G401.6 (cell line): Measurements from ENCODE around the gene CDH23.

Experiments used
- FAIRE-seq: peaks from 2 replicates; lab custom pipeline; 2012; peaks lifted over from hg19 to GRCh38; lab: Jason Lieb, UNC

CDH23 gene

DNA sequence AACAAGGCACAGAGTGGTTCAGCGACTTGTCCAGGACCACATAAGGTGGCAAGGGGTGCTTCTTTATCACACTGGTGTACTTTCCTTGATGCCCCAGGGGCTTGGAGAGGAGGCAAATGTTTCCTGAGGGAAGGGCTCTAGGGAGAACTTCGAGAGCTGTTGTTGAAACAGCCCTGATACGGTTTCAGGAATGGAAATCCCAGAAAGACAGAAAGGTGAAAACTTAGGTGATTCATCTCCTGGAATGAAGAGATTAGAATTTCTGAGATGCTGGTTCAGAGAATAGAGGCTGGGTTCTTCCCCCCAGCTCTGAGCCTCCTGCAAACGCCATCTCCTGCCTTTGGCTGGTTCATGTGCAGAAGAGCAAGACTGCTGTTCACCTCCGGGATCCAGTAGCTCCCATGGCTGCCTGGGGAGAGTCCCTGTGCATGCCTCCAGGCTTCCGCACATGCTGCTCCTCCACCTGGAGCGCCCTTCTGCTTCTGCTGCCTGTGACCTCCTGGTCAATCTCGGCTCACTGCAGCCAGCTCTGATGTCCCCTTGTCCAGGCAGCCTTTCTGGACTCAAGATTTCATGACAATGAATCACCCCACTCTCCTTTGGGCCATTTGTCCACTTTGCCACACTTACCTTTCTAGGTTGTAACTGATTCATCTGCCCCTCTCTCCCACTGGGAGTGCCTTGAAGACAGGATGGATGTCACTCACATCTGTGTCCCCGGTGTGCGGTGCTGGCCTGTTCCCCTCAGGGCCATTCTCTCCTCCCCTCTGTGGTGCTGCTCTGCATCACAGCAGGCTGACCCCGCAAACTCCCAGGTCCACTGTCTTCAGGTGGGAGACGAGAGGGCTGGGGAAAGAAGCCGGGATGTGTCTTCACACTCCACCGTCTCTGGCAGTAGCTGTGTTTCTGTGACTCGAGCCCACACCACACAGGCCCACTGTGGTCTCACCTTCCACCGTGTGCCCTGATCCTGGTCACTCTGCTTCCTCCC lies 3.6 kb upstream of the CDH23 start:
- FAIRE-seq: no peak

DNA sequence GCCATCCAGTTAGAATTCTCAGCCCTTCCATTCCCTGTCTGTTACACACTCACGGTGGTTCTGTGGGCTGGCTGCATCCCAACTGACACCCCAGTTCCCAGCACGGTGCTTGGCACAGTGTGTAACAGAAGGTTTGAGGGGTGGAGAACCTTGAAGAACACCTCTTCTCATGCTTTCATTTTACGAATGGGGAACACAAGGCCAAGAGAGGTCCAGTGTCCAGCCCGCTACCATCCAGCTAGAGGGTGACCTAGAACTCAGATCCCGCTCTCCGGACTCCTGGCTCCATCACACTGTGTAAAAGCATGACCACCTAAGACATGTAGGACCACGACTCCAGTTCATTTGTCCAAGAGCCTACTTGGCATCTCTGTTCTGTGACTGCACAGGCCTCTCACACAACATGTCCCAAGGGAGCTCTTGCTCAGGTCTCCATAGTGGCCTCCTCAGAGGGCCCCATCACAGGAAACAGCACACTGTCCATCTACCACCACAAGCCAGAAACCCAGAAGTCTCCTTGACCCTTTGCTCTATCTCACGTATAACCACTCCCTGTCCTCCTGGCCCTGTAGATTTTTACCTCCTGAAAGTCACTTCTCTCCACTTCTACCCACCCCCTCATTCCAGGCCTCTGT lies 2.8 kb upstream of the CDH23 start:
- FAIRE-seq: no peak

DNA sequence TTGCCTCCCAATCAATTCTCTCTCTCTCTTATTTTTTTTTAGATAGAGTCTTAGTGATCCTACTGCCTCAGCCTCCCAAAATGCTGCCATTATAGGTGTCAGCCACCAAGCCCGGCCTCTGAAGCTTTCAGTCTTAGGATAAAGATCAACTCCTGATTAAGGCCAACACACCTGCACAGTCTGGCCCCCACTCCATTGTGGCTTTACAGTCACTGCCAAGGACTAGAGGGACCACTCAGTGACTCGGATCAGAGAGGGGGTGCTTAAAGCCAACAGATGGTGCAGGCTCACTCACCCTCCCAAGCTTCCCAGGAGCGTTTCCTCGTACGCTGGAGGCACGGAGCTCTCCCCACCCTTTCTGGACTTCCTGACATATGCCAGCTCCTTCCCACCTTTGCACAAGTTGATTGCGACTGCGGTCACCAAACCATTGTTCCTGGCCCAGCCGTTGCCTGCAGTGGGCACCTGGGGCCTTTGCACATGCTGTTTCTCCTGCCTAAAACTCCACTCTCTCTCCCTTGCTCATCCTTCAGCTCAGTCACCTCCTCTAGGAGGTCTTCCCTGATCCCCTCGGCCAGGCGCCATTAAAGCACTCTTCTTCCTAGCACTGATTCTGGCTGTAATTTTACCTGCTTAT lies 1.7 kb upstream of the CDH23 start:
- no peak for FAIRE-seq

DNA sequence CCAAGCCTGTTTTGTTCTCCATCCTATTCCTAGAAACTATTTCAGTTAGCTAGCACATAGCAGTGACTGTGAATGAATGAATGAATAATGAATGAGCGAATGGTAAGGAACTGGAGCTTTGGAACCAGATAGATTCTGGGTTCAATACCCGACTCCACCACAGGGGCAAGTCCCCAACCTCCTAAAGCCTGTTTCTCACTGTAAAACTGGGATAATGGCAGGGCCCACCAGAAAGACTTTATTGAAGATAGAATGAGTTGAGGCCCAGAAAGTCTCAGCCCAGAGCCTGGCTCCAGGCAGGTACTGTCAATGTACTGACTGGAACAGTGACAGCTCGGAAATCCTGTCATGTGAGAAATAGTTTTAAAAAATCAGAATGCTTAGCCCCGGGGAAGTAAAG lies 1.1 kb upstream of the CDH23 start:
- FAIRE-seq: no peak

DNA sequence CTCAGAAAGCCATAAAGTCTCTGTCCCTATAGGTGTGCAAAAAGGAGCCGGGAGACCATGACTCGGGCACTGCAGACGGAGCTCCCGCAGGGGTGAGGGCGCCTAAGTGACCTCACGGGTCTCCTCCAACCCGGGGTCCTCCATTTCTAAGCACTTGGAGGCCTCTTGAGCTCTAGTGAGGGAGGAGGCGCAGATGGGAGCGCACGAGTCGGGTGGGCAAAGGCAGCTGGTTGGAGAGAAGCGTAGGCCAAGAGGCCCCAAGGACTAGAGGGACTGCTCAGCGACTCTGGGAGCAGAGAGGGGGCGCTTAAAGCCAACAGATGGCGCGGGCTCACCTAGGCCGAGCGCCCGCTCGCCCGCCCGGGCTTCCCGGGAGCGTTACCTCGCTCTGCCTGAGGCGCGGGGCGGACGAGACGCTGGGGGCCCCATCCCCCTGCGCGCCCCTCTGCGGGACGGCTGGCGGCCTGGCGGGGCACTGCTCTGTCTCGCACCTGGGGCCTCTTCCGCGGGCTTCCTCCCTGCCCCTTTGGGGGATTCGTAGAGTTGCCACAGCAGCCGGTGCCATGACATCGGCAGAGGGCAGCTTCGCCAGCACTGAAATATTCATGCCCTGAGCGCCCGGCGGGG lies 523 bp upstream of the CDH23 start:
- no peak for FAIRE-seq

DNA sequence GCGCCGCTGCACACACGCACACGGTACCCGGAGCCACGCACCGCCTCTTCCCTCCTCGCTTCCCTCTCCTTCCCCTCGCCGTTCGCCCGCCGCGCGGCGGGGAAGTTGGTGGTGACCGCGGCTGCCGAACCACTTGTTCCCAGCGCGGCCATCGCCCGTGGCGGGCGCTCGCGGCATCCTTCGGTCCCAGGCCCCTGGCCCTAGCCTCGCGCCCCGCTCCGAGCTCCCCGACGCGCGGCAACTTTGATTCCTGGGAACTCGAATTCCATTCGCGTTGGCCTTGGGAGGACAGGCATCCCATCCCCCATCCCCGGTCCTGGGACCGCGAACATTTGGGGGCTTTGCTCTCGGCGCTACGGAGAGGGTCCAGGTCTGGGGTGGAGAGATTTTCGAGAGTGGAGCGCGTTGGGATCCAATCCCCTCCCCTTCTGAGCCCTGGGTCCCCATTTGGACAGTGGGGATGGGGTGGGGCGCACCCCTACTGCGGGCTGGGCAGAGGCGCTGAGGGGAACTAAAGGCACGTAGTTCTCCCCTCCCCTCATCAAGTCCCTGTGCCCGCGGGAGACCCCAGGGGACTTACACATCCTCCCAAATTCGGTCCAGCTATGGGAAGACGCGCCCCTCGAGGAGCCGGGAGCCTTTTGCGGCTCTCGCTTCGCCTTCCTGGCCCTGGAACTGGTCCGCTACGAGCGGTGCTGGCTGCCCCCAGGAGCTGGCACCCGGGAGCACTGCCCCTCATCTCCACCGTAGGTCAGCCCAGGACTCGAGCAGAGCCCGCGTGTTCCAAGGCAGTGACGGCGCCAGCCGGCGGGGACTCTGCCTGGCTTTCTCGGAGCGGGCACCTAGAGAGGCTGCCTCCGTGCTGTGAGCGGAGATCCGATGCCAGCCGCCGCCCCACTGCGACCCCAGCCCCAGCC lies 834 bp downstream of the CDH23 start:
- no peak for FAIRE-seq

DNA sequence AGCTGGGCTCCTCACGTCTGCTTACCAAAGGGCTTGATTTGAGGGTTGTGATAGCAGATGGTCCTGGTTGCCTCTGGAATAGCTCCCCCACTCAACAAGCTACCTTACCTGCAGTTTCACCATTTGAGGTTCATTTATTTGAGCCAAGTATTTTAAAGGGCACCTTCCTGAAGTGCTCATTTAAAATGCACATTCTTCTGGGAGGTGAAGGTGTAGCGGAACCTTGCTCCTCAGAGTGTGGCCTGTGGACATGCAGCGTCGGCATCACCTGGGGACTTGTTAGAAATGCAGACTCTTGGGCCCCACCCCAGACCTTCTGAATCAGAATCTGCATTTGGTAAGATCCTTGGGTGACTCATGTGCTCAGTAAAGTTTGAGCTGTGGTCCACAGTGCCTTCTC lies 2.3 kb downstream of the CDH23 start:
- no peak for FAIRE-seq

DNA sequence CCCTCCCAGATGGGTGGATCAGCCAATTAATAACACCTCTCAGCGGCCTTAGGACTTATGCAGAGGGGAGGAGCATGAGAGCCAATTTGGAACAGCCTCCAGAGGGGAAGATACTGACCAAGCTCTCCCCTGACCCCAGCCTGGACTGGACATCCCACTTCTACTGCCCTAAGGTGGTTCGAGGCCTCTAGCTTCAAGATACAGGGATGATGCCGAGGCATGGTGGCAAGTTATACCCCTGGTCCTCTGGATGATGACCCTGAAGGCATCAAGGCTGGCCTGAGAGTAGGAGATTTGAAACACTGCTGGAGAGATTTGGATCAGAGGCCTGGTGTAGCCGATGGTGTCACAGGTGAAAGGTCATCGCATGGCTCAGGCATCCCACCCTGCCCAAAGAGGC lies 3.2 kb downstream of the CDH23 start:
- no peak for FAIRE-seq

DNA sequence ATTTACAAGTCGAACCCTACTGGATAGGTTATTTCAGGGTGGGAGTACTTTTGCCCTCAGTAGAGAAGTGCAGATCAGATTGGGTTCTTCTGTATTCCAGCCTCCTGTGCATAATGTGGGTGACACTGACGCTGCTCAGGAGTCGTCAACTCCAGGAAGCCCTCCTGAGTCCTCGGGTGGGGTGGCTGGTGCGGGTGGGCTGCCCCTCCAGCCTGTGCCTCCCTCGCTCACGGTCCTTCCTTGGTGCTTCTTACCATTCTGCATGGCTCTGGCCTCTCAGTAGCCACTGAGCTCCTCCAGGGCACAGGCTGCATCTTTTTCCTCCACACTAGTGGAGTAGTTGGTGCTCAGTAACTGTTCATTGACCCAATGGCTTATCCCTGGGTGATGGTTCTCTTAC lies 4.3 kb downstream of the CDH23 start:
- no peak for FAIRE-seq

DNA sequence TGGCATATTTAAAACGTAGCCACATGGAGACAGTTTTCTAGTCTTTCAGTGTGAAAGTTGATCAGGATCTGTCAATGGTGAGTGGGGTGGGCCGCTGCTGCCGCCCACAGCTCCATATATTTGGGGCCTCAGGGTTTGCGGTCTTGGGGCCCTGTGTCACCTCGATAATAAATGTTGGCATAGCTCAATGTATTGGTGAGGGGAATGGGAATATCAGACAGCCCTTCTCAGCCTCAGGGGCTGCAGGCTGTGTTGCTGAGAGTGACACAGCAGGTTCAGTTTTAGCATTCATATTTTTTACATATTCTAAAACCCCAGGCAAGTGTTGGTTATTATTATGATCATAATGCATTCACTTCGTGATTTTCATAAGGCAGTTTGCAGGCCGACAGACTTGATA lies 5.3 kb downstream of the CDH23 start:
- FAIRE-seq: no peak

DNA sequence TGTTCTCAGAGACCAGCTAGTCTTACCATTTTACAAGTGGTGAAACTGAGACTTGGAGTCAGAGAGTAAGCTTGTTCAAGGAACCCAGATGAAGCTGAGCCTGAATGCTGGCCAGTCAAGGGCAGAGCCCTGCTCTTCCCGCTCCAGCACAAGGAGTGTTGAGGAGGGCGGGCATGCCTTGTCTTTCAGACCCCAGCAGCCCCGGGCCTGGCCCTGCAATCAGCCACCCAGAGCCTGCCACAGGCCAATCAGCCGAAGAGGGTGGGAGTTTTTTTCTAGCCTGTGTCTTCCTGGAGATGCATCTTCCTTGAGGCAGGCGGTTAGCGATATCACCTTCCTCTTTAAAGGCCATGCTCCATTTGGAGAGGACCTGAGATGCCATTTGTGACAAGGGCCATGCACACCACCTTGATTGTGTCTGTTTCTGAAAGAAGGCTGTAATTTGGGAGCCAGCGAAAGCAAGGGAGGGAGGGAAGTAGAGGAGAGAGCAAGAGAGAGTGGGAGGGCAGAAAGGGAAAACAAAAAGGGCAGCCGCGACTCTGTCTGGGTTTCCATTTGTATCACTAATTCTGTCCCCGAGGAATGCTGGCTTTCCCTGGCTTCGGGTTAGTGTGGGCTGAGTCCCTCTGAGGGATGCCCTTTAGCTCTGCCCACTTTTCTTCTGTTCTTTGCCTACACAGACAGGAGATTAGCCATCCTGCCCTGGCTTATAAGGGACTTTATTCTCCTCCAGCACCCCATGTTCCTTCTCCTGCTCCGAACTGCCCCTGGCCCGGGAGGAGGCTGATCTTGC lies 8.0 kb downstream of the CDH23 start:
- no peak for FAIRE-seq

DNA sequence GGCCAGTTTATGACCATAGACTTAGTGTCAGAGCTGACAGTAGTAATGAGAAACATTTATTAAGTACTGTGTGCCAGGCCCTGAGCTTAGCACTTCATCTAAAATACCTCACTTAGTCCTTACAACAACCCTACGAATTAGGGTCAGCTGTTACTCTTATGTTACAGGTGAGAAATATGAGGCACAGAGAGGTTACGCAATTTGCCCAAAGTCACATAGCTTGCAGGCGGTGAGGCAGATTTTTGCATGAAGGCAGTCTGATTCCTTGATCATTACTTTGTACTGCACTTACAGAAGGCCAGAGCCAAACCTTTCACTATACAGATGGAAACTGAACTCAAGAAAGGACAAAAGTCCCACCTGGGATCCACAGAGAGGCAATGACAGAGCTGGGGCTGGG lies 10.2 kb downstream of the CDH23 start:
- no peak for FAIRE-seq

DNA sequence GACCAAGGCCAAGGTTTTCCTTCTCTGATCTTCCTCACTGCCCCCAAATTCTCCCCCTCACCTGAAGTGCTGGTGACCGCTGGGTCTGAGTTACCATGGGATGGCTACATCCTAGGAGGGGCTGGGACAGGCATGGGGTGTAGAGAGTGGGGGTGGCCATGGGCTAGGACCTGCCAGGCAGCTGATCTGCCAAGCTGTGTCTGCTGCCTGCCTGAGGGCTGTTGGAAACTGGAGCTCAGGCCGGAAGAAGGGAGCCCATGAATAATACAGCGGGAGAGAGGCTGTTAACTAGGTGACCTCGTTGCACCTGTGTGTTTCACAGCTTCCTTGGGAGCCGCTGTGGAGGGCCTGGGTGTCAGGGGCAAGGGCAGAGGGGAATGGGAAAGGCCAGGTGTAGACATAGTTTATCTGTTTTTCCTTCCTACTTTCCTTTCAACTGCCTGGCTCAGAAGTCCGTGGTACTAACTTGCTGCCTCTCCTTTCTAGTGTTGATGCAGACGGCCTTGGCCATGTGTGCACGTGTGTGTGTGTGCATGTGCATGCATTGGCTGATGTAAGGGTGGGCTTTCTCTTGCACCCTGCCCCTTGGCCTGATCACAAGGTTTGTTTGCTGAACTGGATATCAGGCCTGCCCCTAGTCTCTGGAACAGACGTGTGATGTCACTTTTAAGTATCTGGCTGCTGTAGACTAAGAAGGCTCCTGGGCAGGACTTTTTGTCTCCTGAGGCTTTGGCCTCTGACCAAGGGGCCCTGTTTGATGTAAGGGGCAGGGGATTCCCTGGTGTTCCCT lies 11.9 kb downstream of the CDH23 start:
- FAIRE-seq: no peak

DNA sequence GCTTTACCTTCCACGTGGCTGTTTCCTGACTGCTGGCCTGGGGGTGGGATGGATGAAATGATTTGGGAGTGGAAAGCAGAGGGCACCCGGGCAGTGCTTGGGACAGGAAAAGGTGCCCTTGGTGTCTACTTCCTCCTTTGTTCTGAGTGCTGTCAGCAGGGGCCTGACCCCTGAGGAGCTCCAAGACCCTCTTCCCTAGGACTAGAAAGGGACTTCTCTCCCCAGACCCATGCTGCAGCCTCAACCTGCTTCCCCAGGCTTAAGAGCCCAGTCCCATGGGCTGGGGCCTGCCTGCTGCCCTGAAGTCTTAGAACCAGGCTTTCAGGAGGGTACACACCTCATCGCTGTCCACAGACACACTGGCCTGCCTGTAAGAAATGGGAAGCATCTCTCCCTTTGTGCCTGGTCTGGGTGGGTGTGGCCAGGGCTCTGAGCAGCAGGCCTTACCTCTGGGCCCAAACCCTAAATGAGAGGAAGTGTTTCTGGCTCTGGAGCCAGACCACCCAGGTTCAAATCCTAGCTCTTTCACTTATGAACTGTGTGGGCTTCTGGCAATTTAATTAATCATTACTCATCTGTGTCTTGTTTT lies 12.9 kb downstream of the CDH23 start:
- no peak for FAIRE-seq

DNA sequence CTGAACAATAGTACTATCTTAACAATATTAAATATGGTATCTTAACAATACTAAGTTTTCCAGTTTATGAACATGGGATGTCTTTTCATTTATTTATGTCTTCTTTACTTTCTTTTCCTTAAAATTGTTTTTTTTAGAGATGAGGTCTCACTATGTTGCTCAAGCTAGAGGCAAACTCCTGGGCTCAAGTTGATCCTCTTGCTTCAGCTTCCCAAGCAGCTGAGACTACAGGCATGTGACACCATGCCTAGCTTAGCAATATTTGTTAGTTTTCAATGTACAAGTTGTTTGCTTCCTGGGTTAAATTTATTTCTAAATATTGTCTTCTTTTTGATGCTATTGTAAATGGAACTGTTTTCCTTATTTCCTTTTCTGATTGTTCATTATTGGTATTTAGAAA lies 16.9 kb downstream of the CDH23 start:
- FAIRE-seq: no peak

DNA sequence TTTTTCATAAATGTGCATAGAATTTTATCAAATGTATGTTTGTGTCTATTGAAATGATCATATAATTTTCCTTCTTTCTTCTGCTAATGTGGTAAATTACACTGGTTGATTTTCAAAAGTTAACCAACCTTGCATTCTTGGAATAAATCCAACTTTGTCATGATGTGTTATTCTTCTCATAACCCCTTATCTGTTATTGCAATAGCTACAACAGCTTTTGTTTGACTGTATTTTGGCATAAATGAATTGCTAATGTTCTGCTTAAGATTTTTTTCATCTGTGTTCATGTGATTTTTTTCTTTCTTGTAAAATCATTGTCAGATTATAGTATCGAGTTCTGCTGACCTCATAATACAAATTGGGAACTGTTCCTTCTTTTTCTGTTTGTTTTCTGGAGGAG lies 17.6 kb downstream of the CDH23 start:
- no peak for FAIRE-seq

DNA sequence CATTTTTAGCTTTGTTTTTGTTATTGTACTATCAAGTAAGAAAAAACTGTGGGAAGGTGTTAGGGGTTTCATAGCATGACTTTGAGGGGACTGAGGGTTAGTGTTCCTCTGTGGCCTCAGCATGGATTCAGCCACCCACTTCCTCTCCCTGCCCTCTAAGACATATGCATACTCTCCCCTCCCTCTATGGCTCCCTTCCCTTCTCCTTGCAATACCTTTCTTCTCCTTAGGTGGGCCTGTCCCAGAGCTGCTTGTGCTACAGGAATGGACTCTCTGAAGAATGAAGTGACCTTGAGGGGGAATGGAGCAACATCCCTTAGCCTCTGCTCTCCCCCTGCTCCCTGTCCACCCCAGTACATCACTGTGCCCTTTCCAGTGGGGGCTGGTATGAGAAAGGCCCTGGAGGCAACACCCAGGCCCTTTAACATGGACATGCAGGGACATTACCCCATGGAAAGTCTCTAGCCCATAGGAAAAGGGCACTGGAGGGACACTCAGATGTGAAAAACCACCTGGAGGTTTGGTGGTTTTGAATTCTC lies 22.4 kb downstream of the CDH23 start:
- no peak for FAIRE-seq

DNA sequence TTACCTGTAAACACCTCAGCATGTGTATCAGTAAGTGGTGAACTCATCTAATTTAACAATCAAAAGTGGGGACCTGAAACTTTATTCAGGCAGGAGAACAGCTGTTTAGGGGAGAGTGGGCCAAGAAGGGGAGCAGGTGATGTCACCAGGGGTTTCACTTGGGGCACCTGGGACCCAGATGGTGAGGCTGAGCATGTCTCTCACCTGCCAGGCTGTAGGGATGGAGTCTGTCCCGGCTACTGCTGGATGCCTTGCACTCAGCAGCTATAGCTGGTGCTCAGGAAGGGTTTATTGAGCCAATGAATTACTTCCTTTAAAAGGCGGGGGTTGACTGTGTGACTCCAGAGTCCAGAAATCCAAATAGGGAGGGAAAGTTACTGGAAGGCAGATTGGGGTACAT lies 23.0 kb downstream of the CDH23 start:
- no peak for FAIRE-seq

DNA sequence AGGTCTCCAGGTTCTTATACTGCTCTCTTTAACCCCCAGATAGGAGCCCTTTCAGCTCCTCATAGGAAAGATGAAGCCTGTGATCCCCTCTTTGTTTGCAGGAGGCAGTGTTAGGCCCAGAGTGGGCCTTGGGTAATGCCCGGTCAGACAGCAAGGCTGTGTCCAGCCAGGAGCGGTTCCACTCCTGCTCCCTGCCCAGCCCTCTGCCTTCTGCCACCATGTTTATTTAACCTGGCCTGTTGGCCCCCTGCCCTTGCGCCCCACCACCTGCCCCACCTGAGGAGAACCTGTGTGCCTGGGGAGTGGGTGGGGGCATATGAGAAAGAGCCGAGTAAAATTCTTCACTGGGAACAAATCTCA lies 24.3 kb downstream of the CDH23 start:
- no peak for FAIRE-seq

DNA sequence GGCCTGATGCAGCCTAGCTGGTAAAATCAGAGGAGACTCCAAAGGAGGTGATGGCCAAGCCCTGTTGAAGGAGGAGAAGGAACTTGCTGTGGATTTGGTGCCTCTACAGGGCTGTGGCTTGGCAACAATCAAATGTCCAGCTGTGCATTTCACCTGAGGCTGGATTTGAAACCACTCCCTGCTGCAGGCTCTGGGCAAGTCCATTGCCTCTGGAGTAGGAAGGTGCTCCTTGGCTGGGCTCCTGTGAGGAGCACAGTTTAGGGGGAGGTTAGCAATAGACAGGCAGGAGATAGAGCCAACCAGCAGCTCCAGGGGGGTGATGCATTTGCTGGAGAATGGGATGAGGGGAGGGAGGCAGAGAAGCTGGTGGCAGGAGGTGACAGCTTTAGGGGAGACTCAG lies 26.5 kb downstream of the CDH23 start:
- no peak for FAIRE-seq
